Psoas muscle (tissue), 8 donors: ENCODE results near the gene AOPEP. TPM values are rescaled to one million over a fixed set of nuclear protein-coding genes. Genes with fewer than 3 reads are reported as not detected.

Experiments
- ATAC-seq, 4 donors: fragments of 200-7000 bp; cut with Tn5 transposase; one replicate each; pipeline ENCODE4 v1.9.1; 2020; ENCODE audit warnings: moderate library complexity in 3 of 4, mild to moderate bottlenecking in 2 of 4
- DNase-seq, 2 donors: peaks; one replicate each; pipeline ENCODE4 v3.0.0-alpha.2; 2020
- H3K27ac ChIP-seq: fragments of 200-600 bp; one replicate; pipeline ENCODE4 v1.8.0; 2022
- H3K27me3 ChIP-seq, 3 donors: fragments of 200-600 bp in 1 of 3; one replicate each; pipeline versions ENCODE4 v1.6.1 to v1.8.0; 2013 to 2022; ENCODE audit warnings: low read length in 2 of 3, mild to moderate bottlenecking in 2 of 3, moderate library complexity in 1 of 3; ENCODE audit not compliant: insufficient read depth in 3 of 3
- H3K36me3 ChIP-seq, 2 donors: fragments of 200-600 bp in 1 of 2; one replicate each; pipeline versions ENCODE4 v1.6.1 to v1.8.0; 2013 to 2022; ENCODE audit warnings: low read depth in 1 of 2, mild to moderate bottlenecking in 1 of 2, moderate library complexity in 1 of 2; ENCODE audit not compliant: insufficient read depth in 1 of 2
- H3K4me1 ChIP-seq: fragments of 200-600 bp; one replicate; pipeline ENCODE4 v1.8.0; 2022
- H3K4me3 ChIP-seq: fragments of 200-600 bp; one replicate; pipeline ENCODE4 v1.8.0; 2022; ENCODE audit warnings: mild to moderate bottlenecking
- H3K9me3 ChIP-seq: fragments of 200-600 bp; one replicate; pipeline ENCODE4 v1.8.0; 2022
- CTCF ChIP-seq: fragments of 200-600 bp; IDR thresholded peaks from one replicate; pipeline ENCODE4 v1.8.0; 2022; ENCODE audit warnings: antibody characterized with exemption
- WGBS, 3 donors: extraction: QIAGEN DNeasy Blood & Tissue Kit; methylation state at CpG; one replicate each; pipeline versions ENCODE4 v1.1.6 to v1.1.7; 2013; 5-methylcytosine and 5-hydroxymethylcytosine counted together
- intact Hi-C, 2 donors: fragments of 100-400 bp; cut with DNase I; formaldehyde crosslinking; loops; one replicate each; pipeline versions ENCODE4 v1.11.0 to v1.14.2; 2022
- polyA plus RNA-seq, 3 donors: library from polyadenylated mRNA; stranded (reverse); fragments of 200-250 nt; gene quantifications; one replicate each; pipeline ENCODE4 v1.2.3, GENCODE V29; 2013
- total RNA-seq, 4 donors: library from RNA; stranded (reverse); fragmentation: NEBNext Ultra II Directional in 2 of 4; extraction: Animal tissue kit (Norgen Biotek cat#: 25700) in 2 of 4; gene quantifications; one replicate each; pipeline versions ENCODE4 v1.2.1 to v1.2.4, GENCODE V29; 2021 to 2023
- donor health status: healthy with polysubstance abuse.
- donor health status: DM: no; HTN: no; CAD: no; lungs with moderate emphysema.
- donor health status: Bipolar disorder and iron deficiency.
- donor health status: healthy.
- donor health status: DM: yes; HTN: yes; CAD: no.
- donor health status: DM: no; HTN: no; CAD: no.
- donor health status: DM: no; HTN: no; CAD: no.
- donor health status: DM: yes; HTN: yes; CAD: no.

AOPEP gene
- total and polyA plus RNA-seq, 7 donors: 46.4 to 96.9 (median 78.6) TPM

GRCh38 chr9:95079461-95079860, 353.0 kb downstream of the AOPEP start:
- H3K27ac ChIP-seq: peak overlapping the region; percentile 93
- intact Hi-C loops: no loop called here

GRCh38 chr9:95080961-95081647, 354.6 kb downstream of the AOPEP start:
- Histone ChIP-seq H3K36me3 (peaks cover 0 to 36% of the 10 kb centered on the region in 2 donors), H3K4me1 (peaks cover 84% of the 10 kb centered on the region), H3K27ac (peak overlapping the region; percentile 93), H3K4me3 (no peak overlapping the region), H3K27me3 (no peaks in the 10 kb centered on the region), H3K9me3 (no peaks in the 10 kb centered on the region)
- intact Hi-C loops: no loop called here
- no peak for DNase-seq
- no peak for TF ChIP-seq CTCF
- 56 to 70% (median 56%) methylated on average over 20 of the region's 20 CpGs for WGBS, 3 donors
- peak in 2 of 4 donors; percentile 5 to 28 for ATAC-seq

More at GRCh38 chr9:95079461-95079860, 353.0 kb downstream of the AOPEP start:
- peaks cover 77% of the 10 kb centered on the region for H3K4me1 ChIP-seq
- no peaks in the 10 kb centered on the region for H3K27me3 ChIP-seq
- DNase-seq (no peak), ATAC-seq (no peak)
- no peak overlapping the region for H3K4me3 ChIP-seq
- 81 to 87% (median 84%) methylated on average over 10 of the region's 10 CpGs for WGBS, 3 donors
- TF ChIP-seq CTCF: no peak
- H3K9me3 ChIP-seq: no peaks in the 10 kb centered on the region
- peaks cover 0 to 25% of the 10 kb centered on the region in 2 donors for H3K36me3 ChIP-seq

- peaks cover 84% of the 10 kb centered on the region for H3K4me1 ChIP-seq
- no peak for TF ChIP-seq CTCF
- 53 to 70% (median 60%) methylated on average over 19 of the region's 19 CpGs for WGBS, 3 donors
- DNase-seq: no peak
- peak overlapping the region; percentile 93 for H3K27ac ChIP-seq
- H3K36me3 ChIP-seq: peaks cover 0 to 45% of the 10 kb centered on the region in 2 donors
- intact Hi-C loops: no loop called here
- no peak overlapping the region for H3K4me3 ChIP-seq
- H3K9me3 ChIP-seq: no peaks in the 10 kb centered on the region
- no peaks in the 10 kb centered on the region for H3K27me3 ChIP-seq
- ATAC-seq: peak in 1 of 4 donors; percentile 22
Observed at GRCh38 chr9:95081998-95082397, 355.5 kb downstream of the AOPEP start.

GRCh38 chr9:95082401-95083084, 356.0 kb downstream of the AOPEP start:
- intact Hi-C loops: no loop called here
- ATAC-seq: no peak
- no peak for DNase-seq
- peaks cover 79% of the 10 kb centered on the region for H3K4me1 ChIP-seq
- H3K27me3 ChIP-seq: no peaks in the 10 kb centered on the region
- H3K4me3 ChIP-seq: no peak overlapping the region
- no peak for TF ChIP-seq CTCF
- no peaks in the 10 kb centered on the region for H3K9me3 ChIP-seq
- peaks cover 0 to 47% of the 10 kb centered on the region in 2 donors for H3K36me3 ChIP-seq
- 56 to 76% (median 58%) methylated on average over 18 of the region's 18 CpGs for WGBS, 3 donors
- H3K27ac ChIP-seq: peak overlapping the region; percentile 93
